GM23338 (cell line): Measurements from ENCODE around the gene CFAP77. TPM values are rescaled to one million over a fixed set of nuclear protein-coding genes. Genes with fewer than 3 reads are reported as not detected.
A peak's percentile ranks its signal among the peaks of the same experiment; 100 is the strongest.

Source experiments
- ATAC-seq: fragments of 200-7000 bp; cut with Tn5 transposase; 3 replicates; pipeline ENCODE4 v1.9.1; 2020
- DNase-seq: peaks from one replicate; pipeline ENCODE4 v3.0.0-alpha.2; 2015; ENCODE audit warnings: low spot score
- H2AFZ ChIP-seq: fragments of 200-600 bp; sonication (generic); 2 replicates; pipeline ENCODE4 v1.8.0; 2016; ENCODE audit warnings: antibody characterized with exemption, mild to moderate bottlenecking, moderate library complexity
- H3F3A ChIP-seq: fragments of 200-600 bp; sonication (generic); replicated peaks from 2 replicates; pipeline ENCODE4 v1.8.0; 2017; ENCODE audit warnings: antibody characterized with exemption, mixed run types, low read depth
- H3K27ac ChIP-seq: fragments of 200-600 bp; sonication (generic); 2 replicates; pipeline ENCODE4 v1.6.1; 2016; ENCODE audit warnings: low read depth
- H3K27me3 ChIP-seq: fragments of 200-600 bp; sonication (generic); 2 replicates; pipeline ENCODE4 v1.8.0; 2016; ENCODE audit warnings: mild to moderate bottlenecking, mixed run types, moderate library complexity; ENCODE audit not compliant: insufficient read depth
- H3K36me3 ChIP-seq: fragments of 200-600 bp; sonication (generic); 2 replicates; pipeline ENCODE4 v1.8.0; 2016; ENCODE audit warnings: mild to moderate bottlenecking; ENCODE audit not compliant: insufficient read depth
- H3K4me1 ChIP-seq: fragments of 200-600 bp; sonication (generic); 2 replicates; pipeline ENCODE4 v1.8.0; 2016; ENCODE audit warnings: mild to moderate bottlenecking, moderate library complexity; ENCODE audit not compliant: insufficient read depth
- H3K4me2 ChIP-seq: fragments of 200-600 bp; sonication (generic); 2 replicates; pipeline ENCODE4 v1.7.1; 2017; ENCODE audit warnings: mixed run types
- H3K4me3 ChIP-seq: fragments of 200-600 bp; sonication (generic); 2 replicates; pipeline ENCODE4 v1.6.1; 2016; ENCODE audit warnings: mixed run types
- H3K79me2 ChIP-seq: fragments of 200-600 bp; sonication (generic); replicated peaks from 2 replicates; pipeline ENCODE4 v1.8.0; 2017; ENCODE audit warnings: mild to moderate bottlenecking; ENCODE audit not compliant: insufficient read depth
- H3K9me2 ChIP-seq: fragments of 200-600 bp; sonication (generic); 2 replicates; pipeline ENCODE4 v1.8.0; 2017; ENCODE audit not compliant: insufficient read depth
- H4K20me1 ChIP-seq: fragments of 200-600 bp; sonication (generic); replicated peaks from 2 replicates; pipeline ENCODE4 v1.8.0; 2017; ENCODE audit warnings: mild to moderate bottlenecking; ENCODE audit not compliant: insufficient read depth
- H3K27ac Mint-ChIP-seq: 2 replicates; pipeline ENCODE4 v1.8.0; 2020; ENCODE audit warnings: inconsistent platforms, mild to moderate bottlenecking, moderate library complexity, mixed read lengths
- H3K27me3 Mint-ChIP-seq: 3 replicates; pipeline ENCODE4 v1.8.0; 2022; ENCODE audit warnings: low read depth, mild to moderate bottlenecking, moderate library complexity, mixed read lengths, inconsistent platforms; ENCODE audit not compliant: insufficient read depth, poor library complexity
- H3K36me3 Mint-ChIP-seq: 3 replicates; pipeline ENCODE4 v1.8.0; 2021; ENCODE audit warnings: low read depth, mild to moderate bottlenecking, inconsistent platforms, moderate library complexity, mixed read lengths
- H3K4me1 Mint-ChIP-seq: 3 replicates; pipeline ENCODE4 v1.8.0; 2020; ENCODE audit warnings: mild to moderate bottlenecking, inconsistent platforms, mixed read lengths
- H3K4me3 Mint-ChIP-seq: 3 replicates; pipeline ENCODE4 v1.8.0; 2021; ENCODE audit warnings: moderate library complexity, mild to moderate bottlenecking, inconsistent platforms, mixed read lengths
- H3K9me3 Mint-ChIP-seq: 3 replicates; pipeline ENCODE4 v1.8.0; 2020; ENCODE audit warnings: moderate library complexity, mild to moderate bottlenecking, inconsistent platforms, mixed read lengths
- CREB1 ChIP-seq: fragments of 250-450 bp; sonication (Bioruptor Pico); IDR thresholded peaks from 2 replicates; pipeline ENCODE4 v1.5.0; 2020; ENCODE audit warnings: low read depth, mild to moderate bottlenecking, moderate library complexity
- EZH2 ChIP-seq: fragments of 200-600 bp; sonication (generic); IDR thresholded peaks from one replicate; pipeline ENCODE4 v1.8.0; 2017; ENCODE audit warnings: antibody characterized with exemption, mild to moderate bottlenecking, low read depth; ENCODE audit not compliant: unreplicated experiment
- EZH2phosphoT487 ChIP-seq: fragments of 200-600 bp; sonication (generic); IDR thresholded peaks from one replicate; pipeline ENCODE4 v1.8.1; 2018; ENCODE audit warnings: antibody characterized with exemption; ENCODE audit not compliant: unreplicated experiment
- NANOG ChIP-seq: IDR thresholded peaks from 2 replicates; pipeline ENCODE4 v1.6.1; 2016; ENCODE audit warnings: antibody characterized with exemption, borderline replicate concordance
- POLR2AphosphoS5 ChIP-seq: IDR thresholded peaks from 2 replicates; pipeline ENCODE4 v1.6.1; 2016; ENCODE audit warnings: antibody characterized with exemption, low read depth
- STAT1 ChIP-seq: IDR thresholded peaks from one replicate; pipeline ENCODE4 v1.6.1; 2016; ENCODE audit warnings: antibody characterized with exemption; ENCODE audit not compliant: unreplicated experiment
- ZNF114 ChIP-seq: fragments of 250-450 bp; sonication (Bioruptor Pico); IDR thresholded peaks from 2 replicates; pipeline ENCODE4 v1.5.0; 2020; ENCODE audit warnings: mild to moderate bottlenecking, moderate library complexity
- ZNF331 ChIP-seq: fragments of 250-450 bp; sonication (Bioruptor Pico); IDR thresholded peaks from 2 replicates; pipeline ENCODE4 v1.5.0; 2020; ENCODE audit warnings: low read depth, mild to moderate bottlenecking, moderate library complexity
- polyA plus RNA-seq: library from polyadenylated mRNA; unstranded; fragments of >200 nt; fragmentation: Nextera tagmentation; extraction: Ambion mirVana; gene quantifications from 2 replicates; pipeline ENCODE4 v1.2.1, GENCODE V29; 2016
- total RNA-seq: library from RNA; depleted of rRNA; stranded (reverse); fragments of >200 nt; shearing (Covaris generic); gene quantifications from 2 replicates; pipeline ENCODE4 v1.2.3, GENCODE V29; 2014
- TF ChIP-seq, protein P1 (sequence below): fragments of 250-450 bp; sonication (Bioruptor Pico); IDR thresholded peaks from 2 replicates; pipeline ENCODE4 v1.5.0; 2020; ENCODE audit warnings: mild to moderate bottlenecking, moderate library complexity
- TF ChIP-seq, protein P2 (sequence below): IDR thresholded peaks from 2 replicates; pipeline ENCODE4 v1.6.1; 2016; ENCODE audit warnings: antibody characterized with exemption
- TF ChIP-seq, protein P3 (sequence below): IDR thresholded peaks from one replicate; pipeline ENCODE4 v1.6.1; 2018; ENCODE audit warnings: antibody characterized with exemption; ENCODE audit not compliant: unreplicated experiment
- TF ChIP-seq, protein P4 (sequence below), 2 experiments: fragments of 200-600 bp in 1 of 2; sonication (generic) in 1 of 2; conservative IDR thresholded peaks; 2 replicates each; pipeline versions ENCODE4 v1.5.1 to v1.6.1; 2016 to 2017; ENCODE audit warnings: antibody characterized with exemption in 2 of 2, low read depth in 2 of 2, mild to moderate bottlenecking in 2 of 2, moderate library complexity in 1 of 2

Gene CFAP77
- total and polyA plus RNA-seq, 2 experiments from 2014 or later: 0.97 to 1.3 TPM

DNA sequence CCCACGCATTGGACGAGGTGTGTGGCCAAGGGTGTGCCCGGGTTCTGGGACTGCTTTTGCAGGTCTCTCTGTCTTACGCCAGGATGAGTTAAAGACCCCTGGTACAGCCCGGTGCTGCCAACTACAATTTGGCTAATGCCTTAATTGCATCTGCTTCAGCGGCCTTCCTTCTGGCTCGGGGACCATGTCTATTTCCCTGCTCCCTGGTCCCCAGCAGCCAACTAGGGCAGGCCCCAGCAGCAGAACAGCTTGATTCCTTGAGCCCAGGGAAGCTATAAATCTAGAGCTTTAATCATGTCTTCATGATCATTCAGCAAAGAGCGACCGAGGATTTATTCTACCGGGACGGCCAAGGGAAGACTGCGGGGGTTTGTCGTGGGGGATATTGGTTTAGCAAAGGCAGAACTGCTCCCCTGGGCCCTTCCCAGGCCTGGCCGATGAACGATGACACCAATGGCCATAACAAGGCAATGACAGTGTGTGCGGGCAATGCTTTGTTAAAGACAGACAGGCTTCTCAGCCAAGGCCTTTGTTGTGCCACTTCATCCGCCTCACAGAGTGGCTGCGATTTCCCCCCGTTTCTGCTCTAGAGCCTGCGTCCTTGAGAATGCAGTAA lies 51.4 kb downstream of the CFAP77 start:
- Histone ChIP-seq H3K4me2 (no peak overlapping the region), H4K20me1 (no peaks in the 10 kb centered on the region), H3K36me3 (no peaks in the 10 kb centered on the region), H3F3A (no peaks in the 10 kb centered on the region), H3K27ac (peak overlapping the region; percentile 26; the same call in 1 of the 2 replicates), H2AFZ (peak overlapping the region; percentile 66; the same call in 1 of the 2 replicates), H3K79me2 (no peaks in the 10 kb centered on the region), H3K4me1 (no peaks in the 10 kb centered on the region; the same call in 1 of the 2 replicates), H3K9me2 (no peaks in the 10 kb centered on the region), H3K27me3 (no peaks in the 10 kb centered on the region), H3K4me3 (no peak overlapping the region)
- peaks cover 13% of the 10 kb centered on the region for H3K4me1 Mint-ChIP-seq
- no peak overlapping the region; the same call in 1 of the 2 replicates for H3K27ac Mint-ChIP-seq
- H3K9me3 Mint-ChIP-seq: no peaks in the 10 kb centered on the region
- DNase-seq: no peak
- TF ChIP-seq NANOG: no peak
- TF ChIP-seq POLR2AphosphoS5: no peak
- TF ChIP-seq ZNF331 (CRISPR knock-in tag): no peak
- TF ChIP-seq STAT1: no peak
- TF ChIP-seq, protein P1, sequence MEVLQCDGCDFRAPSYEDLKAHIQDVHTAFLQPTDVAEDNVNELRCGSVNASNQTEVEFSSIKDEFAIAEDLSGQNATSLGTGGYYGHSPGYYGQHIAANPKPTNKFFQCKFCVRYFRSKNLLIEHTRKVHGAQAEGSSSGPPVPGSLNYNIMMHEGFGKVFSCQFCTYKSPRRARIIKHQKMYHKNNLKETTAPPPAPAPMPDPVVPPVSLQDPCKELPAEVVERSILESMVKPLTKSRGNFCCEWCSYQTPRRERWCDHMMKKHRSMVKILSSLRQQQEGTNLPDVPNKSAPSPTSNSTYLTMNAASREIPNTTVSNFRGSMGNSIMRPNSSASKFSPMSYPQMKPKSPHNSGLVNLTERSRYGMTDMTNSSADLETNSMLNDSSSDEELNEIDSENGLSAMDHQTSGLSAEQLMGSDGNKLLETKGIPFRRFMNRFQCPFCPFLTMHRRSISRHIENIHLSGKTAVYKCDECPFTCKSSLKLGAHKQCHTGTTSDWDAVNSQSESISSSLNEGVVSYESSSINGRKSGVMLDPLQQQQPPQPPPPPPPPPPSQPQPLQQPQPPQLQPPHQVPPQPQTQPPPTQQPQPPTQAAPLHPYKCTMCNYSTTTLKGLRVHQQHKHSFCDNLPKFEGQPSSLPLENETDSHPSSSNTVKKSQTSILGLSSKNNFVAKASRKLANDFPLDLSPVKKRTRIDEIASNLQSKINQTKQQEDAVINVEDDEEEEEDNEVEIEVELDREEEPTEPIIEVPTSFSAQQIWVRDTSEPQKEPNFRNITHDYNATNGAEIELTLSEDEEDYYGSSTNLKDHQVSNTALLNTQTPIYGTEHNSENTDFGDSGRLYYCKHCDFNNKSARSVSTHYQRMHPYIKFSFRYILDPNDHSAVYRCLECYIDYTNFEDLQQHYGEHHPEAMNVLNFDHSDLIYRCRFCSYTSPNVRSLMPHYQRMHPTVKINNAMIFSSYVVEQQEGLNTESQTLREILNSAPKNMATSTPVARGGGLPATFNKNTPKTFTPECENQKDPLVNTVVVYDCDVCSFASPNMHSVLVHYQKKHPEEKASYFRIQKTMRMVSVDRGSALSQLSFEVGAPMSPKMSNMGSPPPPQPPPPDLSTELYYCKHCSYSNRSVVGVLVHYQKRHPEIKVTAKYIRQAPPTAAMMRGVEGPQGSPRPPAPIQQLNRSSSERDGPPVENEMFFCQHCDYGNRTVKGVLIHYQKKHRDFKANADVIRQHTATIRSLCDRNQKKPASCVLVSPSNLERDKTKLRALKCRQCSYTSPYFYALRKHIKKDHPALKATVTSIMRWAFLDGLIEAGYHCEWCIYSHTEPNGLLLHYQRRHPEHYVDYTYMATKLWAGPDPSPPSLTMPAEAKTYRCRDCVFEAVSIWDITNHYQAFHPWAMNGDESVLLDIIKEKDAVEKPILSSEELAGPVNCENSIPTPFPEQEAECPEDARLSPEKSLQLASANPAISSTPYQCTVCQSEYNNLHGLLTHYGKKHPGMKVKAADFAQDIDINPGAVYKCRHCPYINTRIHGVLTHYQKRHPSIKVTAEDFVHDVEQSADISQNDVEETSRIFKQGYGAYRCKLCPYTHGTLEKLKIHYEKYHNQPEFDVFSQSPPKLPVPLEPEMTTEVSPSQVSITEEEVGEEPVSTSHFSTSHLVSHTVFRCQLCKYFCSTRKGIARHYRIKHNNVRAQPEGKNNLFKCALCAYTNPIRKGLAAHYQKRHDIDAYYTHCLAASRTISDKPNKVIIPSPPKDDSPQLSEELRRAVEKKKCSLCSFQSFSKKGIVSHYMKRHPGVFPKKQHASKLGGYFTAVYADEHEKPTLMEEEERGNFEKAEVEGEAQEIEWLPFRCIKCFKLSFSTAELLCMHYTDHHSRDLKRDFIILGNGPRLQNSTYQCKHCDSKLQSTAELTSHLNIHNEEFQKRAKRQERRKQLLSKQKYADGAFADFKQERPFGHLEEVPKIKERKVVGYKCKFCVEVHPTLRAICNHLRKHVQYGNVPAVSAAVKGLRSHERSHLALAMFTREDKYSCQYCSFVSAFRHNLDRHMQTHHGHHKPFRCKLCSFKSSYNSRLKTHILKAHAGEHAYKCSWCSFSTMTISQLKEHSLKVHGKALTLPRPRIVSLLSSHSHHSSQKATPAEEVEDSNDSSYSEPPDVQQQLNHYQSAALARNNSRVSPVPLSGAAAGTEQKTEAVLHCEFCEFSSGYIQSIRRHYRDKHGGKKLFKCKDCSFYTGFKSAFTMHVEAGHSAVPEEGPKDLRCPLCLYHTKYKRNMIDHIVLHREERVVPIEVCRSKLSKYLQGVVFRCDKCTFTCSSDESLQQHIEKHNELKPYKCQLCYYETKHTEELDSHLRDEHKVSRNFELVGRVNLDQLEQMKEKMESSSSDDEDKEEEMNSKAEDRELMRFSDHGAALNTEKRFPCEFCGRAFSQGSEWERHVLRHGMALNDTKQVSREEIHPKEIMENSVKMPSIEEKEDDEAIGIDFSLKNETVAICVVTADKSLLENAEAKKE: no peak
- no peak for TF ChIP-seq EZH2
- TF ChIP-seq, protein P2, sequence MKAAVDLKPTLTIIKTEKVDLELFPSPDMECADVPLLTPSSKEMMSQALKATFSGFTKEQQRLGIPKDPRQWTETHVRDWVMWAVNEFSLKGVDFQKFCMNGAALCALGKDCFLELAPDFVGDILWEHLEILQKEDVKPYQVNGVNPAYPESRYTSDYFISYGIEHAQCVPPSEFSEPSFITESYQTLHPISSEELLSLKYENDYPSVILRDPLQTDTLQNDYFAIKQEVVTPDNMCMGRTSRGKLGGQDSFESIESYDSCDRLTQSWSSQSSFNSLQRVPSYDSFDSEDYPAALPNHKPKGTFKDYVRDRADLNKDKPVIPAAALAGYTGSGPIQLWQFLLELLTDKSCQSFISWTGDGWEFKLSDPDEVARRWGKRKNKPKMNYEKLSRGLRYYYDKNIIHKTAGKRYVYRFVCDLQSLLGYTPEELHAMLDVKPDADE: no peak
- TF ChIP-seq, protein P3, sequence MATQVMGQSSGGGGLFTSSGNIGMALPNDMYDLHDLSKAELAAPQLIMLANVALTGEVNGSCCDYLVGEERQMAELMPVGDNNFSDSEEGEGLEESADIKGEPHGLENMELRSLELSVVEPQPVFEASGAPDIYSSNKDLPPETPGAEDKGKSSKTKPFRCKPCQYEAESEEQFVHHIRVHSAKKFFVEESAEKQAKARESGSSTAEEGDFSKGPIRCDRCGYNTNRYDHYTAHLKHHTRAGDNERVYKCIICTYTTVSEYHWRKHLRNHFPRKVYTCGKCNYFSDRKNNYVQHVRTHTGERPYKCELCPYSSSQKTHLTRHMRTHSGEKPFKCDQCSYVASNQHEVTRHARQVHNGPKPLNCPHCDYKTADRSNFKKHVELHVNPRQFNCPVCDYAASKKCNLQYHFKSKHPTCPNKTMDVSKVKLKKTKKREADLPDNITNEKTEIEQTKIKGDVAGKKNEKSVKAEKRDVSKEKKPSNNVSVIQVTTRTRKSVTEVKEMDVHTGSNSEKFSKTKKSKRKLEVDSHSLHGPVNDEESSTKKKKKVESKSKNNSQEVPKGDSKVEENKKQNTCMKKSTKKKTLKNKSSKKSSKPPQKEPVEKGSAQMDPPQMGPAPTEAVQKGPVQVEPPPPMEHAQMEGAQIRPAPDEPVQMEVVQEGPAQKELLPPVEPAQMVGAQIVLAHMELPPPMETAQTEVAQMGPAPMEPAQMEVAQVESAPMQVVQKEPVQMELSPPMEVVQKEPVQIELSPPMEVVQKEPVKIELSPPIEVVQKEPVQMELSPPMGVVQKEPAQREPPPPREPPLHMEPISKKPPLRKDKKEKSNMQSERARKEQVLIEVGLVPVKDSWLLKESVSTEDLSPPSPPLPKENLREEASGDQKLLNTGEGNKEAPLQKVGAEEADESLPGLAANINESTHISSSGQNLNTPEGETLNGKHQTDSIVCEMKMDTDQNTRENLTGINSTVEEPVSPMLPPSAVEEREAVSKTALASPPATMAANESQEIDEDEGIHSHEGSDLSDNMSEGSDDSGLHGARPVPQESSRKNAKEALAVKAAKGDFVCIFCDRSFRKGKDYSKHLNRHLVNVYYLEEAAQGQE: no peak
- no peak for TF ChIP-seq EZH2phosphoT487
- no peak for TF ChIP-seq ZNF114 (CRISPR knock-in tag)
- TF ChIP-seq, protein P4, sequence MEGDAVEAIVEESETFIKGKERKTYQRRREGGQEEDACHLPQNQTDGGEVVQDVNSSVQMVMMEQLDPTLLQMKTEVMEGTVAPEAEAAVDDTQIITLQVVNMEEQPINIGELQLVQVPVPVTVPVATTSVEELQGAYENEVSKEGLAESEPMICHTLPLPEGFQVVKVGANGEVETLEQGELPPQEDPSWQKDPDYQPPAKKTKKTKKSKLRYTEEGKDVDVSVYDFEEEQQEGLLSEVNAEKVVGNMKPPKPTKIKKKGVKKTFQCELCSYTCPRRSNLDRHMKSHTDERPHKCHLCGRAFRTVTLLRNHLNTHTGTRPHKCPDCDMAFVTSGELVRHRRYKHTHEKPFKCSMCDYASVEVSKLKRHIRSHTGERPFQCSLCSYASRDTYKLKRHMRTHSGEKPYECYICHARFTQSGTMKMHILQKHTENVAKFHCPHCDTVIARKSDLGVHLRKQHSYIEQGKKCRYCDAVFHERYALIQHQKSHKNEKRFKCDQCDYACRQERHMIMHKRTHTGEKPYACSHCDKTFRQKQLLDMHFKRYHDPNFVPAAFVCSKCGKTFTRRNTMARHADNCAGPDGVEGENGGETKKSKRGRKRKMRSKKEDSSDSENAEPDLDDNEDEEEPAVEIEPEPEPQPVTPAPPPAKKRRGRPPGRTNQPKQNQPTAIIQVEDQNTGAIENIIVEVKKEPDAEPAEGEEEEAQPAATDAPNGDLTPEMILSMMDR (conservative IDR thresholded peaks at IDR 0.05; ENCODE audit: low read depth in 2 of 2): no peak
- TF ChIP-seq CREB1 (CRISPR knock-in tag): no peak
- H3K27me3 Mint-ChIP-seq: peaks cover 7% of the 10 kb centered on the region
- H3K4me3 Mint-ChIP-seq: no peak overlapping the region
- ATAC-seq: no peak
- H3K36me3 Mint-ChIP-seq: no peaks in the 10 kb centered on the region
